Globus pallidus (tissue), 1 donor: ENCODE data around the gene PARP3.
"Not testable (repeated sequence)": the region's sequence is repeated elsewhere in the genome, so short reads cannot be mapped to it uniquely, and the experiment has no call there.

Source experiments
- DNase-seq: peaks from one replicate; pipeline ENCODE4 v3.0.0-alpha.2; 2015; ENCODE audit warnings: low spot score

PARP3 gene

GRCh38 chr3:51941798-51942602, at the start of gene PARP3, which contains the start of gene RRP9:
Gene PARP3, plus strand, starts transcription at chr3:51942363. Its CDS starts 993 bp downstream, at chr3:51943356.
Gene RRP9, minus strand, starts transcription at chr3:51941904. Its CDS starts 37 bp downstream, at chr3:51941867.
- peak; percentile 100 for DNase-seq

GRCh38 chr3:51894391-51894790, 47.8 kb upstream of the PARP3 start:
- DNase-seq = no peak

- no peak for DNase-seq
These were observed 47.2 kb upstream of the PARP3 start for GRCh38 chr3:51894939-51895338.

- DNase-seq = no peak
These were observed 45.4 kb upstream of the PARP3 start for GRCh38 chr3:51896607-51897305.

- DNase-seq = no peak
These were observed 44.8 kb upstream of the PARP3 start for GRCh38 chr3:51897391-51897790.

GRCh38 chr3:51900043-51900442, 42.1 kb upstream of the PARP3 start:
- not testable (repeated sequence) for DNase-seq

GRCh38 chr3:51902361-51902760, 39.8 kb upstream of the PARP3 start:
- not testable (repeated sequence) for DNase-seq

GRCh38 chr3:51904034-51904823, 37.9 kb upstream of the PARP3 start:
- no peak for DNase-seq

- DNase-seq = no peak
These were observed 34.1 kb upstream of the PARP3 start for GRCh38 chr3:51908026-51908425.

- DNase-seq = no peak
These were observed 25.7 kb upstream of the PARP3 start for GRCh38 chr3:51916418-51916817.

- no peak for DNase-seq
These were observed 21.0 kb upstream of the PARP3 start for GRCh38 chr3:51921081-51921578.

GRCh38 chr3:51927061-51927977, 14.8 kb upstream of the PARP3 start:
- DNase-seq = no peak

- no peak for DNase-seq
These were observed 13.7 kb upstream of the PARP3 start for GRCh38 chr3:51928438-51928837.

GRCh38 chr3:51928981-51929380, 13.2 kb upstream of the PARP3 start:
- not testable (repeated sequence) for DNase-seq

GRCh38 chr3:51929420-51930003, 12.7 kb upstream of the PARP3 start:
- DNase-seq = no peak

- no peak for DNase-seq
These were observed 11.7 kb upstream of the PARP3 start for GRCh38 chr3:51930439-51930838.

GRCh38 chr3:51931756-51932155, 10.4 kb upstream of the PARP3 start:
- DNase-seq = no peak

- no peak for DNase-seq
These were observed 9.4 kb upstream of the PARP3 start for GRCh38 chr3:51932471-51933370.

GRCh38 chr3:51933471-51934138, 8.6 kb upstream of the PARP3 start:
- DNase-seq = no peak
